ENCODE measurements around the gene COL4A2. TPM values are rescaled to one million over a fixed set of nuclear protein-coding genes. Genes with fewer than 3 reads are reported as not detected.

The COL4A2 gene
- 835 TPM for total RNA-seq

DNA sequence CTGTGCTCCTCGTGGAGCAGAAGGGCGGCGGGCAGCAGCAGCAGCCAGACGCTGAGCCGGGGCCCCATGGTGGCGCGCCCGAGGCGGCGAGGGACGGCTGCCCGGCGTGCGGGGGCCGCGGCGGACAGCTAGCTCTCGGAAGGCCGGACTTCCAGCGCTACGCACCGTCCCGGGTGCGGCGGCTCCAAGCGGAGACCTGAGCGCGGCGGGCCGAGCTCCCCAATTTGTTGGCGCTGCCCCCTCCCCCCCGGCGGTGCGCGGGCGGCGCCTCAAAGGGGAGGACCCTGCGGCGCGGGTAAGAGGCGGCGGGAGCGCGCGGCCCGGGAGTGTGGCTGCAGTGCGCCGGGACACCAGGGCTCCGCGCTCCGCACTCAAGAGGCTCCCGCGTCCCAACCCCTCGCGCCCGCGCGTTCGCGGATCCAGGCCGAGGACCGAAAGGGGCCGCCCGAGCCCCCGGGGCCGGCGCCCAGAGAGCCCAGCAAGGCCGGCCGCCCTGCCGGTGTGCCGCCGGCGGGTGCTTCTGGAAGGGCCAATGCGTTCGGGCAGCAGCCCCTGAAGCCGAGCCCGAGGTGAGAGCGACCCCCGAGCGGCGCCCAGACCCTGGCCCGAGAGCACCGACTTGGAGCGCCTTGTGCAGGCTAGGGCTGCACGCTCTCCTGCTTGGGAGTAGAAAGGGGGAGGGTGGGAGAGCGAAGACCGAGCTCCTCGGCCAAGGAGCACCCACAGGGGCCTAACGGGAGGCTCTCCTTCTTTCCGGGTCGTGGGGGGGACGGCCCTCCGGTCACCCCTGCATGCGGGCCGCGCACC, at the start of gene COL4A2, which contains the start of gene COL4A1:
TSS of gene COL4A2 (plus strand) at position 325 of the 807 bp plus-strand sequence. CDS start 620 bp downstream, outside the sequence.
TSS of gene COL4A1 (minus strand) at position 198 of the 807 bp plus-strand sequence. CDS start at position 68, 130 bp downstream.

DNA sequence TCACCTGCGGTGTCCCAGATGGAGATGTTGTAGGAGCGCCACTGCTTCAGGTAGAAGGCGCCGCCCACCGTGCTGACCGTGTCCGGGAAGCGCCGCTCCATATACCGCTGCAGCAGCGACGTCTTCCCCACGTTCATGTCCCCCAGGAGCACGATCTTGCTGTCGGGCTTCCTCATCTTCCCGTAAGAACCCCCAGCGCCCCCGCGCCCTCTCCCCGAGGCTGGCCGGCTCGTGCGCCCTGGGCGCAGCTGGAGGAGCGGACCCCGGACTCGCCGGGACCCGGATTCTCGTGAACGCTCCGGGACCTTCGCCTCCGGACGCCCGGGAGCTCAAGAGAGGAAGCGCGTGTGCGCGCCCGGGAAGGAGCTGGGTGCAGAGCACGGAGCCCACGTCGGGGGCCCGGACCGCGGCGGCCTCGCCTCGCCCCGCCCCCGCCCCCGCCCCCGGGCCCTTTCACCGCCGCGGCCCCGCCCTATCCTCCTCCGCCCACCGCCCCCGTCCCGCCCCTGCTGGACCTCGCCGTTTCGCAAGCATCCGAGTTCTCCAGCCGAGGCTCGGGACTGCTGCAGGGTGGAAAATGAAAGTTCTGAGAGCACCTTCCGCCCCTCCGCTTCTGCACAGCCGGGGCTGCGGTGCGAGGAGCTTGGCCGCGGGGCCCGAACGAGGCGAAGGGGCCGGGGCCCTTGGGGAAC, 254.4 kb downstream of the COL4A2 start, which contains the start of gene RAB20:
TSS of gene RAB20 (minus strand) at position 379 of the 692 bp plus-strand sequence. CDS start at position 176, 203 bp downstream.

Small RNAs within 50 kb of the gene (small RNA-seq; reads per million reads assigned to genes)
- gene MIR8073 (ENCODE audit: low replicate concordance) = not detected

Other genes starting within 250 kb of the COL4A2 start
- gene COL4A1, start 127 bp upstream of the COL4A2 start, total RNA-seq = 907 TPM